SK-N-SH (cell line): ENCODE data around the gene LCE1D. TPM values are rescaled to one million over a fixed set of nuclear protein-coding genes. Genes with fewer than 3 reads are reported as not detected.

Experiments used
- CTCF ChIA-PET: fragments of 300-600, 350-600 bp; formaldehyde crosslinking; extraction: SDS; loops from one replicate; lab custom pipeline; 2021; lab: Yijun Ruan, JAX
- POLR2A ChIA-PET: fragments of 350-600 bp; sonication (Branson Sonifier 250); formaldehyde crosslinking; extraction: SDS; loops from one replicate; lab custom pipeline; 2020; ENCODE audit warnings: antibody characterized with exemption, inconsistent platforms; lab: Yijun Ruan, JAX
- DNase-seq: peaks from one replicate; pipeline ENCODE4 v3.0.0; 2012
- H2AFZ ChIP-seq: fragments of 200-600 bp; sonication (generic); 2 replicates; pipeline ENCODE4 v1.8.1; 2016; ENCODE audit warnings: antibody characterized with exemption, mild to moderate bottlenecking, low read depth
- H3F3A ChIP-seq: fragments of 200-600 bp; sonication (generic); replicated peaks from 2 replicates; pipeline ENCODE3; 2016; ENCODE audit warnings: antibody characterized with exemption, mild to moderate bottlenecking; ENCODE audit not compliant: insufficient read depth
- H3K27ac ChIP-seq, 2 experiments: fragments of 200-500 bp in 1 of 2; fragments of 200-600 bp in 1 of 2; sonication (Bioruptor generic) in 1 of 2; sonication (generic), shearing (Covaris generic) in 1 of 2; 2 replicates each; pipeline versions ENCODE4 v1.5.1 to v1.6.1; 2014 to 2016; ENCODE audit warnings: low read depth in 2 of 2, inconsistent platforms in 1 of 2, low read length in 1 of 2, mild to moderate bottlenecking in 1 of 2, mixed read lengths in 1 of 2
- H3K27me3 ChIP-seq: fragments of 200-600 bp; sonication (generic), shearing (Covaris generic); 2 replicates; pipeline ENCODE4 v1.6.1; 2016; ENCODE audit warnings: mixed run types; ENCODE audit not compliant: insufficient read depth
- H3K36me3 ChIP-seq, 2 experiments: fragments of 200-500 bp in 1 of 2; fragments of 200-600 bp in 1 of 2; sonication (Bioruptor generic) in 1 of 2; sonication (generic) in 1 of 2; replicated peaks in 1 of 2; 2 replicates each; pipeline versions ENCODE3 to v1.5.1; 2014 to 2016; ENCODE audit warnings: low read length in 1 of 2, mild to moderate bottlenecking in 1 of 2; ENCODE audit not compliant: insufficient read depth in 2 of 2, control insufficient read depth in 1 of 2
- H3K4me1 ChIP-seq, 2 experiments: fragments of 200-500 bp in 1 of 2; fragments of 200-600 bp in 1 of 2; sonication (Bioruptor generic) in 1 of 2; sonication (generic), shearing (Covaris generic) in 1 of 2; 2 replicates each; pipeline versions ENCODE4 v1.5.1 to v1.6.1; 2014 to 2016; ENCODE audit warnings: low read depth in 1 of 2, low read length in 1 of 2, mixed run types in 1 of 2; ENCODE audit not compliant: insufficient read depth in 2 of 2, control insufficient read depth in 1 of 2
- H3K4me2 ChIP-seq: fragments of 200-600 bp; sonication (generic), shearing (Covaris generic); 2 replicates; pipeline ENCODE4 v1.6.1; 2017; ENCODE audit warnings: mixed run types
- H3K4me3 ChIP-seq, 2 experiments: fragments of 200-500 bp in 1 of 2; fragments of 200-600 bp in 1 of 2; sonication (Bioruptor generic) in 1 of 2; sonication (generic), shearing (Covaris generic) in 1 of 2; 2 replicates each; pipeline versions ENCODE4 v1.5.1 to v1.8.1; 2014 to 2016; ENCODE audit warnings: low read depth in 2 of 2, inconsistent platforms in 1 of 2, low read length in 1 of 2, mild to moderate bottlenecking in 1 of 2, mixed read lengths in 1 of 2, moderate library complexity in 1 of 2
- H3K79me2 ChIP-seq: fragments of 200-600 bp; sonication (generic); 2 replicates; pipeline ENCODE4 v1.8.1; 2017; ENCODE audit warnings: mild to moderate bottlenecking; ENCODE audit not compliant: insufficient read depth
- H3K9ac ChIP-seq: fragments of 200-600 bp; sonication (generic); 2 replicates; pipeline ENCODE4 v1.6.1; 2017; ENCODE audit warnings: mixed run types
- H3K9me2 ChIP-seq: fragments of 200-600 bp; sonication (generic); 2 replicates; pipeline ENCODE4 v1.6.1; 2017; ENCODE audit warnings: mixed run types
- H3K9me3 ChIP-seq: fragments of 200-600 bp; sonication (generic); 2 replicates; pipeline ENCODE4 v1.6.1; 2017; ENCODE audit warnings: mixed run types, mild to moderate bottlenecking, moderate library complexity
- H4K20me1 ChIP-seq: fragments of 200-600 bp; sonication (generic); 2 replicates; pipeline ENCODE4 v1.6.1; 2017; ENCODE audit warnings: mild to moderate bottlenecking, mixed run types; ENCODE audit not compliant: insufficient read depth
- ELF1 ChIP-seq: IDR thresholded peaks from 2 replicates; pipeline ENCODE4 v1.4.0; 2012
- EP300 ChIP-seq, 2 experiments: IDR thresholded peaks; 2 replicates each; pipeline versions ENCODE4 v1.4.0 to v1.6.1; 2012; ENCODE audit warnings: borderline replicate concordance in 1 of 2, low read depth in 1 of 2, low read length in 1 of 2
- EZH2phosphoT487 ChIP-seq: fragments of 200-600 bp; sonication (generic); IDR thresholded peaks from 2 replicates; pipeline ENCODE4 v1.6.1; 2017; ENCODE audit warnings: low read depth, mixed run types, mild to moderate bottlenecking, antibody characterized with exemption, moderate library complexity, borderline replicate concordance
- JUND ChIP-seq: IDR thresholded peaks from 2 replicates; pipeline ENCODE4 v1.4.0; 2012
- MEF2A ChIP-seq: IDR thresholded peaks from 2 replicates; pipeline ENCODE4 v1.4.0; 2012; ENCODE audit warnings: low read depth, borderline replicate concordance
- NFIC ChIP-seq: IDR thresholded peaks from 2 replicates; pipeline ENCODE4 v1.4.0; 2012; ENCODE audit warnings: borderline replicate concordance
- RAD21 ChIP-seq: IDR thresholded peaks from 2 replicates; pipeline ENCODE4 v1.6.1; 2012; ENCODE audit warnings: mild to moderate bottlenecking, low read length
- RXRA ChIP-seq: IDR thresholded peaks from 2 replicates; pipeline ENCODE4 v1.4.0; 2012; ENCODE audit warnings: low read depth, mild to moderate bottlenecking, borderline replicate concordance
- TAF1 ChIP-seq: IDR thresholded peaks from 2 replicates; pipeline ENCODE4 v1.6.1; 2012; ENCODE audit warnings: low read depth, mild to moderate bottlenecking, low read length, moderate library complexity, borderline replicate concordance
- TEAD4 ChIP-seq: IDR thresholded peaks from 2 replicates; pipeline ENCODE4 v1.4.0; 2012; ENCODE audit warnings: mild to moderate bottlenecking, borderline replicate concordance; ENCODE audit not compliant: insufficient read depth
- YY1 ChIP-seq: IDR thresholded peaks from 2 replicates; pipeline ENCODE4 v1.4.0; 2012; ENCODE audit warnings: low read depth, mild to moderate bottlenecking
- WGBS: methylation state at CpG from one replicate; pipeline ENCODE4 v1.1.6; 2017; ENCODE audit warnings: low lambda C conversion rate; 5-methylcytosine and 5-hydroxymethylcytosine counted together
- polyA plus RNA-seq, 3 experiments: library from polyadenylated mRNA; depleted of rRNA; stranded (reverse); fragments of >200 nt; gene quantifications; 2 replicates each; pipeline ENCODE4 v1.2.3, GENCODE V29; 2012
- TF ChIP-seq, protein P1 (sequence below): IDR thresholded peaks from 2 replicates; pipeline ENCODE4 v1.6.1; 2012; ENCODE audit warnings: mild to moderate bottlenecking, low read depth, low read length, moderate library complexity
- TF ChIP-seq, protein P2 (sequence below): IDR thresholded peaks from 2 replicates; pipeline ENCODE4 v1.4.0; 2012; ENCODE audit warnings: low read depth, borderline replicate concordance
- TF ChIP-seq, protein P3 (sequence below): IDR thresholded peaks from 2 replicates; pipeline ENCODE4; 2012

Gene LCE1D
- polyA plus RNA-seq, 1 of the 3 experiments (the other 2 are of a cell fraction), result not detected

DNA sequence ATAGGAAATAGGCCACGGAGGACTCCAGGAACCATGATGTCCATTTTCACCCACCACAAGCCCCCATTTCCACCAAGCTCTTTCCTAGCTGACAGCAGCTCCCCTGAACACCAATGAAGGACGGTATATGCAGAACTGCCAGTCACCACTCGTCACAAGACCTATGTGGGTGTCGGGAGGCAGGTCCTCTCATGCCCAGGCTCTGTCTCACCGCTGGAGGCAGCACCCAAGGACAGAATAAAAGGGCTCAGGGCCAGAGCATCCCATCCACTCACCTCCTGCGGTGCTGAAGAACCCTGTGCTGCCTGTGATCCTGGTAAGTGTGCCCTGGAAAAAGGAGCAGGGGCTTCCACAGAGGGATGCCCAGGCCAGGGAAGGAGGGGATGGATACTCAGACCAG lies 21.6 kb upstream of the LCE1D start, which contains the start of gene LCE1F (continued):
- TF ChIP-seq, protein P1, sequence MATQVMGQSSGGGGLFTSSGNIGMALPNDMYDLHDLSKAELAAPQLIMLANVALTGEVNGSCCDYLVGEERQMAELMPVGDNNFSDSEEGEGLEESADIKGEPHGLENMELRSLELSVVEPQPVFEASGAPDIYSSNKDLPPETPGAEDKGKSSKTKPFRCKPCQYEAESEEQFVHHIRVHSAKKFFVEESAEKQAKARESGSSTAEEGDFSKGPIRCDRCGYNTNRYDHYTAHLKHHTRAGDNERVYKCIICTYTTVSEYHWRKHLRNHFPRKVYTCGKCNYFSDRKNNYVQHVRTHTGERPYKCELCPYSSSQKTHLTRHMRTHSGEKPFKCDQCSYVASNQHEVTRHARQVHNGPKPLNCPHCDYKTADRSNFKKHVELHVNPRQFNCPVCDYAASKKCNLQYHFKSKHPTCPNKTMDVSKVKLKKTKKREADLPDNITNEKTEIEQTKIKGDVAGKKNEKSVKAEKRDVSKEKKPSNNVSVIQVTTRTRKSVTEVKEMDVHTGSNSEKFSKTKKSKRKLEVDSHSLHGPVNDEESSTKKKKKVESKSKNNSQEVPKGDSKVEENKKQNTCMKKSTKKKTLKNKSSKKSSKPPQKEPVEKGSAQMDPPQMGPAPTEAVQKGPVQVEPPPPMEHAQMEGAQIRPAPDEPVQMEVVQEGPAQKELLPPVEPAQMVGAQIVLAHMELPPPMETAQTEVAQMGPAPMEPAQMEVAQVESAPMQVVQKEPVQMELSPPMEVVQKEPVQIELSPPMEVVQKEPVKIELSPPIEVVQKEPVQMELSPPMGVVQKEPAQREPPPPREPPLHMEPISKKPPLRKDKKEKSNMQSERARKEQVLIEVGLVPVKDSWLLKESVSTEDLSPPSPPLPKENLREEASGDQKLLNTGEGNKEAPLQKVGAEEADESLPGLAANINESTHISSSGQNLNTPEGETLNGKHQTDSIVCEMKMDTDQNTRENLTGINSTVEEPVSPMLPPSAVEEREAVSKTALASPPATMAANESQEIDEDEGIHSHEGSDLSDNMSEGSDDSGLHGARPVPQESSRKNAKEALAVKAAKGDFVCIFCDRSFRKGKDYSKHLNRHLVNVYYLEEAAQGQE, result no peak

DNA sequence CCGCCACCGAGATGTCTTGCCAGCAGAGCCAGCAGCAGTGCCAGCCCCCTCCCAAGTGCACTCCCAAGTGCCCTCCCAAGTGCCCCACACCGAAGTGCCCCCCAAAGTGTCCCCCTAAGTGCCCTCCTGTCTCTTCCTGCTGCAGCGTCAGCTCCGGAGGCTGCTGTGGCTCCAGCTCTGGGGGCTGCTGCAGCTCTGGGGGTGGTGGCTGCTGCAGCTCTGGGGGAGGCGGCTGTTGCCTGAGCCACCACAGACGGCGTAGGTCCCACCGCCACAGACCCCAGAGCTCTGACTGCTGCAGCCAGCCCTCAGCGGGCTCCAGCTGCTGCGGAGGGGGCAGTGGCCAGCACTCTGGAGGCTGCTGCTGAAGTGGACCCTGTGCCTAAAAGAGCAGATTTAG lies 20.2 kb upstream of the LCE1D start:
- Histone ChIP-seq H4K20me1 (no peaks in the 10 kb centered on the region), H3K27me3 (peaks cover 10% of the 10 kb centered on the region; the same call in 1 of the 2 replicates), H3K9me3 (no peaks in the 10 kb centered on the region), H3K36me3 (no peaks in the 10 kb centered on the region), H3K9me2 (no peaks in the 10 kb centered on the region), H3K4me2 (no peak overlapping the region), H3K4me3 (no peak overlapping the region), H3F3A (no peaks in the 10 kb centered on the region), H2AFZ (no peak overlapping the region), H3K9ac (no peak overlapping the region), H3K27ac (no peak overlapping the region), H3K79me2 (no peaks in the 10 kb centered on the region), H3K4me1 (no peaks in the 10 kb centered on the region)
- 0% methylated on average over 3 of the region's 11 CpGs for WGBS
- TF ChIP-seq MEF2A (no peak), RAD21 (no peak), NFIC (no peak), TAF1 (no peak), EZH2phosphoT487 (no peak), RXRA (no peak), JUND (no peak), YY1 (no peak), EP300 (IDR thresholded peaks at IDR 0.05; ENCODE audit: borderline replicate concordance in 1 of 2, low read depth in 1 of 2, low read length in 1 of 2) (no peak), TEAD4 (no peak), ELF1 (no peak)
- TF ChIP-seq, protein P2, sequence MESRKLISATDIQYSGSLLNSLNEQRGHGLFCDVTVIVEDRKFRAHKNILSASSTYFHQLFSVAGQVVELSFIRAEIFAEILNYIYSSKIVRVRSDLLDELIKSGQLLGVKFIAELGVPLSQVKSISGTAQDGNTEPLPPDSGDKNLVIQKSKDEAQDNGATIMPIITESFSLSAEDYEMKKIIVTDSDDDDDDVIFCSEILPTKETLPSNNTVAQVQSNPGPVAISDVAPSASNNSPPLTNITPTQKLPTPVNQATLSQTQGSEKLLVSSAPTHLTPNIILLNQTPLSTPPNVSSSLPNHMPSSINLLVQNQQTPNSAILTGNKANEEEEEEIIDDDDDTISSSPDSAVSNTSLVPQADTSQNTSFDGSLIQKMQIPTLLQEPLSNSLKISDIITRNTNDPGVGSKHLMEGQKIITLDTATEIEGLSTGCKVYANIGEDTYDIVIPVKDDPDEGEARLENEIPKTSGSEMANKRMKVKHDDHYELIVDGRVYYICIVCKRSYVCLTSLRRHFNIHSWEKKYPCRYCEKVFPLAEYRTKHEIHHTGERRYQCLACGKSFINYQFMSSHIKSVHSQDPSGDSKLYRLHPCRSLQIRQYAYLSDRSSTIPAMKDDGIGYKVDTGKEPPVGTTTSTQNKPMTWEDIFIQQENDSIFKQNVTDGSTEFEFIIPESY, result no peak
- TF ChIP-seq, protein P3, sequence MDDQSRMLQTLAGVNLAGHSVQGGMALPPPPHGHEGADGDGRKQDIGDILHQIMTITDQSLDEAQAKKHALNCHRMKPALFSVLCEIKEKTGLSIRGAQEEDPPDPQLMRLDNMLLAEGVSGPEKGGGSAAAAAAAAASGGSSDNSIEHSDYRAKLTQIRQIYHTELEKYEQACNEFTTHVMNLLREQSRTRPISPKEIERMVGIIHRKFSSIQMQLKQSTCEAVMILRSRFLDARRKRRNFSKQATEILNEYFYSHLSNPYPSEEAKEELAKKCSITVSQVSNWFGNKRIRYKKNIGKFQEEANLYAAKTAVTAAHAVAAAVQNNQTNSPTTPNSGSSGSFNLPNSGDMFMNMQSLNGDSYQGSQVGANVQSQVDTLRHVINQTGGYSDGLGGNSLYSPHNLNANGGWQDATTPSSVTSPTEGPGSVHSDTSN, result no peak
- ChIA-PET POLR2A (no interaction called here), CTCF (interaction anchor here (1.1 to 1.5 kb wide), 2 partner anchors 9 to 93 kb away, joined by 3 read pairs; no protein-coding TSS in a partner anchor)
- no peak for DNase-seq
